Stomach (tissue), 4 donors: Measurements from ENCODE around the gene TIE1.

ENCODE experiments used
- POLR2AphosphoS5 ChIP-seq, 3 donors: sonication (generic); formaldehyde crosslinking; IDR thresholded peaks; one replicate each; pipeline ENCODE4 v1.6.1; 2016; ENCODE audit warnings: antibody characterized with exemption in 3 of 3
- TF ChIP-seq, protein P1 (sequence below), 7 experiments: fragments of 450-650 bp in 4 of 7; fragments of 200-600 bp in 3 of 7; sonication (generic) in 3 of 7; IDR thresholded peaks; one replicate each; pipeline ENCODE4 v1.5.1; 2016 to 2019; ENCODE audit warnings: antibody characterized with exemption in 7 of 7, control low read depth in 2 of 7, mild to moderate bottlenecking in 1 of 7

DNA sequence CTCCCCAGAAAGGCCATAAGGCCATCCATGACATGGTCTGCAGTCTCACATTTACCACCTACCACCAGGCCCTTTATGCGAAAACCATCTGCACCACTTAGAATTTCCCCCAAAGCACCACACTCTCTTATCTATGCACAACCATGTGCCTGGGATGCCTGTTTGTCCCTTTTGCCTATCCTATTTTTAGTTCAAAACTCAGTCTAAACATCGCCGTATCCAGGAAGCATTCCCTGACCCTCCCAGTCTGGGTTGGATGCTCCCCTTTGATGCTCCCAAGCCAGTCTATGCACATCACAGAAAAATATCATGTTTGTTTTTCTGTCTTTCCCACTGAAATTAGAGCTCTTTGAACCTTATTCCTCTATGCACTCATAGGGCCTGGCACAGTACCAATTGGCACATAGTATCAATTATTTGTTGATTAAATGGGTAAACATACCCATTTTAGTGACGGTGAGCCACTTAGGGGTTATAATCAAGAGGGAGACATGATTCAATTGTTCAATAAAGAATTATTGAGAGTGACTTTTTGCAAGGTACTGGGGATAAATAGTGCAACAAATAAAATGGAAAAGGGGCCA, 43.6 kb downstream of the TIE1 start:
- TF ChIP-seq, protein P1, sequence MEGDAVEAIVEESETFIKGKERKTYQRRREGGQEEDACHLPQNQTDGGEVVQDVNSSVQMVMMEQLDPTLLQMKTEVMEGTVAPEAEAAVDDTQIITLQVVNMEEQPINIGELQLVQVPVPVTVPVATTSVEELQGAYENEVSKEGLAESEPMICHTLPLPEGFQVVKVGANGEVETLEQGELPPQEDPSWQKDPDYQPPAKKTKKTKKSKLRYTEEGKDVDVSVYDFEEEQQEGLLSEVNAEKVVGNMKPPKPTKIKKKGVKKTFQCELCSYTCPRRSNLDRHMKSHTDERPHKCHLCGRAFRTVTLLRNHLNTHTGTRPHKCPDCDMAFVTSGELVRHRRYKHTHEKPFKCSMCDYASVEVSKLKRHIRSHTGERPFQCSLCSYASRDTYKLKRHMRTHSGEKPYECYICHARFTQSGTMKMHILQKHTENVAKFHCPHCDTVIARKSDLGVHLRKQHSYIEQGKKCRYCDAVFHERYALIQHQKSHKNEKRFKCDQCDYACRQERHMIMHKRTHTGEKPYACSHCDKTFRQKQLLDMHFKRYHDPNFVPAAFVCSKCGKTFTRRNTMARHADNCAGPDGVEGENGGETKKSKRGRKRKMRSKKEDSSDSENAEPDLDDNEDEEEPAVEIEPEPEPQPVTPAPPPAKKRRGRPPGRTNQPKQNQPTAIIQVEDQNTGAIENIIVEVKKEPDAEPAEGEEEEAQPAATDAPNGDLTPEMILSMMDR (IDR thresholded peaks at IDR 0.05), result no peak
- no peak for TF ChIP-seq POLR2AphosphoS5 (IDR thresholded peaks at IDR 0.05)
